ENCODE measurements around the gene LLGL2.

GRCh38 chr17:75486951-75487350 lies 38.5 kb upstream of the LLGL2 start:
- TF ChIP-seq POLR2A (IDR thresholded peaks at IDR 0.05) (no peak), CTCF (IDR thresholded peaks at IDR 0.05) (no peak)

Data from vagina (tissue), 2 donors.